Vagina (tissue), 2 donors: ENCODE results near the gene SERGEF.

ENCODE experiments used
- CTCF ChIP-seq, 3 experiments: fragments of 450-650 bp in 2 of 3; fragments of 200-600 bp in 1 of 3; sonication (generic) in 1 of 3; IDR thresholded peaks; one replicate each; pipeline ENCODE4 v1.5.1; 2017 to 2019; ENCODE audit warnings: antibody characterized with exemption in 3 of 3, mild to moderate bottlenecking in 2 of 3, moderate library complexity in 2 of 3
- POLR2A ChIP-seq, 2 donors: fragments of 450-650 bp; IDR thresholded peaks; one replicate each; pipeline ENCODE4 v1.6.1; 2017; ENCODE audit warnings: antibody characterized with exemption in 2 of 2, mild to moderate bottlenecking in 2 of 2, moderate library complexity in 2 of 2
- POLR2AphosphoS5 ChIP-seq, 2 donors: sonication (generic); formaldehyde crosslinking; IDR thresholded peaks; one replicate each; pipeline ENCODE4 v1.9.0; 2017; ENCODE audit warnings: antibody characterized with exemption in 2 of 2, mild to moderate bottlenecking in 2 of 2, low read depth in 1 of 2; ENCODE audit not compliant: insufficient read depth in 1 of 2

- TF ChIP-seq CTCF (IDR thresholded peaks at IDR 0.05), result no peak
- no peak for TF ChIP-seq POLR2A (IDR thresholded peaks at IDR 0.05)
- no peak for TF ChIP-seq POLR2AphosphoS5 (IDR thresholded peaks at IDR 0.05; ENCODE audit: insufficient read depth in 1 of 2, low read depth in 1 of 2)
These were observed 52.8 kb downstream of the SERGEF start for GRCh38 chr11:17960091-17960490.
